ENCODE data around the gene GCNT1. TPM values are rescaled to one million over a fixed set of nuclear protein-coding genes. Genes with fewer than 3 reads are reported as not detected.

Gene GCNT1
- total and polyA plus RNA-seq, 9 donors: 0.90 to 5.9 (median 3.0) TPM

DNA sequence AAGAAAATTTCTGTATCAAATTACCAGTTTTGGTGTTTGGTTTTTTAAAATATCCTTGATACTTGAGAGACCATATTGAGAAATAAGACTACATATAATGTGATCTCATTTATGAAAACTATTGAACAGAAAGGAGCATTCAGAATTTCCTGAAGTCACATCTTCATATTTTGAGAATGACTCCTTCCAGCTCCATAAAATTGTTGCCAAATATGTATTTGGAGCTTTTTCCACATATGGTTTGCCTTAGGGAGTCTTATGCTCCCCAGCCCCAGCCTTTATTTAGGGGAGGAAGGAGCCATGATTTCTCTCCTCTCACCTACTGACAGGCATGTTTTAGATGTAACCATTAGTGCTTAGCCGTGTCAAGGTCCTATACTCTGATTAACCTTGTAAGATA, 51.1 kb downstream of the GCNT1 start:
- Histone ChIP-seq H3K4me3 (no peak overlapping the region), H3K27me3 (no peaks in the 10 kb centered on the region), H3K27ac (no peak overlapping the region), H3K9me3 (no peaks in the 10 kb centered on the region), H3K4me1 (ENCODE audit: insufficient read depth) (no peaks in the 10 kb centered on the region), H3K36me3 (no peaks in the 10 kb centered on the region)
- DNase-seq: no peak
- 20 to 25% (median 24%) methylated on average over 1 of the region's 1 CpG for WGBS, 3 donors
- TF ChIP-seq, protein P1, sequence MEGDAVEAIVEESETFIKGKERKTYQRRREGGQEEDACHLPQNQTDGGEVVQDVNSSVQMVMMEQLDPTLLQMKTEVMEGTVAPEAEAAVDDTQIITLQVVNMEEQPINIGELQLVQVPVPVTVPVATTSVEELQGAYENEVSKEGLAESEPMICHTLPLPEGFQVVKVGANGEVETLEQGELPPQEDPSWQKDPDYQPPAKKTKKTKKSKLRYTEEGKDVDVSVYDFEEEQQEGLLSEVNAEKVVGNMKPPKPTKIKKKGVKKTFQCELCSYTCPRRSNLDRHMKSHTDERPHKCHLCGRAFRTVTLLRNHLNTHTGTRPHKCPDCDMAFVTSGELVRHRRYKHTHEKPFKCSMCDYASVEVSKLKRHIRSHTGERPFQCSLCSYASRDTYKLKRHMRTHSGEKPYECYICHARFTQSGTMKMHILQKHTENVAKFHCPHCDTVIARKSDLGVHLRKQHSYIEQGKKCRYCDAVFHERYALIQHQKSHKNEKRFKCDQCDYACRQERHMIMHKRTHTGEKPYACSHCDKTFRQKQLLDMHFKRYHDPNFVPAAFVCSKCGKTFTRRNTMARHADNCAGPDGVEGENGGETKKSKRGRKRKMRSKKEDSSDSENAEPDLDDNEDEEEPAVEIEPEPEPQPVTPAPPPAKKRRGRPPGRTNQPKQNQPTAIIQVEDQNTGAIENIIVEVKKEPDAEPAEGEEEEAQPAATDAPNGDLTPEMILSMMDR (IDR thresholded peaks at IDR 0.05): no peak
- TF ChIP-seq EP300 (IDR thresholded peaks at IDR 0.05) (no peak), POLR2A (IDR thresholded peaks at IDR 0.05) (no peak)
- intact Hi-C loops (cut with DNase I): no loop called here

DNA sequence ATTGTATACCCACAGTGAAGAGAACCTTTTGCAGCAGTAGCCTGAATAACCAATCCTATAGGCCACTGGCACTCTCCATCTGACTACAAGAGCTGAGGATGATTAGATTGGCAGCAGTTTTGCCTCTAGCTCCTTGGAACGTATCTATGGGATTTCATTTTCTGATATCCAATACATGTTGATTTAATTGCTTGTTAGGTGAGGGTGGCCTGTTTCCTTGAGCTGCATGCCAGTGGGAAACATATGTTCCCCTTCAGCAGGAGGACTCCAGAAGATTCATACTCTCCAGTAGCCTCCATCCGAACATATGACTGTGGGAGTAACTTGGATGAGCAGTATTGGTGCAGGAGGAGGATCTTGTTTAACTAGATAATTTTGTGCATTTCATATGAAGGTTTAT, 51.5 kb downstream of the GCNT1 start:
- H3K36me3 ChIP-seq: no peaks in the 10 kb centered on the region

DNA sequence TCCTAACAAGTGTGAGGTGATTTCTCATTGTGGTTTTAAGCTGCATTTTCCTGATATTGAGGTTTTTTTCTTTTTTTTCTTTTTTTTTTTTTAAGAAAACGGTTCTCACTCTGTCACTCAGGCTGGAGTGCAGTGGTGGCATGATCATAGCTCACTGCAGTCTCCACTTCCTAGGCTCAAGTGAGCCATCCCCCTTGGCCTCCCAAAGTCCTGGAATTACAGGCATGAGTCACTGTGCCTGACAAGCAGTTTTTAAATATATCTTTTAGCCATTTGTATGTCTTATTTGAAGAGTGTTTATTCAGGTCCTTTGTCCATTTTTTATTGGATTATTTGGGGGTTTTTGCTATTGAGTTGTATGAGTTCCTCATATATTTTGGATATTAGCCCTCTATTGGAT, 53.8 kb downstream of the GCNT1 start:
- Histone ChIP-seq H3K9me3 (no peaks in the 10 kb centered on the region), H3K27me3 (no peaks in the 10 kb centered on the region), H3K4me3 (no peak overlapping the region), H3K36me3 (no peaks in the 10 kb centered on the region), H3K27ac (no peak overlapping the region), H3K4me1 (ENCODE audit: insufficient read depth) (no peaks in the 10 kb centered on the region)
- TF ChIP-seq, protein P1 (IDR thresholded peaks at IDR 0.05): no peak
- TF ChIP-seq POLR2A (IDR thresholded peaks at IDR 0.05): no peak
- no peak for TF ChIP-seq EP300 (IDR thresholded peaks at IDR 0.05)
- 66 to 69% (median 68%) methylated on average over 1 of the region's 1 CpG for WGBS, 3 donors
- intact Hi-C loops (cut with DNase I): no loop called here
- no peak for DNase-seq

More for the DNA sequence above, 51.5 kb downstream of the GCNT1 start:
- WGBS, 3 donors: 18 to 20% (median 19%) methylated on average over 2 of the region's 2 CpGs
- Histone ChIP-seq H3K27ac (no peak overlapping the region), H3K4me1 (ENCODE audit: insufficient read depth) (no peaks in the 10 kb centered on the region), H3K9me3 (no peaks in the 10 kb centered on the region), H3K27me3 (no peaks in the 10 kb centered on the region), H3K4me3 (no peak overlapping the region)
- no peak for TF ChIP-seq POLR2A (IDR thresholded peaks at IDR 0.05)
- TF ChIP-seq, protein P1 (IDR thresholded peaks at IDR 0.05): no peak
- intact Hi-C loops (cut with DNase I): no loop called here
- no peak for DNase-seq

DNA sequence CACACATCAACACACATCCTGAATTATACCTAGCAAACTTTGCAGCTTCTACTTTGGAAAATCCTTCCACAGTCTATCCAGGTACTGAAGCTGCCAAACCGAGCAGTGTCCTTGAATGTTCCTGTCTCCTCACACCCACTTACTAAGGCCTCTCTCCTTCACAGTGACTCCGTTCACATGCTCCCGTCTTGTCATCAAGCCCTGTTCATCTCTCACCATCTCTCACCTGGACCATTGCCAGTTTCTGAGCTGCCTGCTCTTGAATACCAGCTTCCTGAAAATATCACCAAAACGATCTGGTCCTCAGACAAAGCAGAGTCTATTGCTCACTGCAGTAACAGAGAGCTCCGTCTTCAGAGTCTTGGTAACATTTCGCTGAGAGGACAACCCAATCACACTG, 57.4 kb downstream of the GCNT1 start:
- no peaks in the 10 kb centered on the region for H3K36me3 ChIP-seq
- 51 to 60% (median 51%) methylated on average over 6 of the region's 6 CpGs for WGBS, 3 donors
- H3K27me3 ChIP-seq: no peaks in the 10 kb centered on the region
- no peak overlapping the region for H3K27ac ChIP-seq
- H3K9me3 ChIP-seq: no peaks in the 10 kb centered on the region
- no peak for DNase-seq
- no peaks in the 10 kb centered on the region for H3K4me1 ChIP-seq (ENCODE audit: insufficient read depth)
- intact Hi-C loops (cut with DNase I): no loop called here
- H3K4me3 ChIP-seq: no peak overlapping the region
- no peak for TF ChIP-seq POLR2A (IDR thresholded peaks at IDR 0.05)
- TF ChIP-seq, protein P1 (IDR thresholded peaks at IDR 0.05): no peak
- no peak for TF ChIP-seq EP300 (IDR thresholded peaks at IDR 0.05)

DNA sequence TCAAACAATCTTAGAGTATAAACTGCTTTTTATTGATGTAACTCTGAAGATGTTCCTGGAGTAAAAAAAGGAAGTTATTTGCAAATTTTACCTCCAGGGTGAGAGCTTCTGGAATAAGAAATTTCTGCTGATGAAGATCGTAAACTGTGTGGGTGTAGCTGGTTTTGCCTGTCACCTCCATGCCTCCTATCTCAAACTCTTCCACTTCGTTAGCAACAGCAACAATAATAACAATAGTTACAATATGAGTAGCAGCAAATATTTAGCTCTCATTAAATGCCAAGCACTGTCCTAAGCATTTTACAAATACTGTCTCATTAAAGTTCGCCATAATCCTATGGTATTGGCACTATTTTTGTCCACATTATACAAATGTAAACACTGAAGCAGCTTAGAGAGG, 57.9 kb downstream of the GCNT1 start:
- Histone ChIP-seq H3K4me3 (no peak overlapping the region), H3K4me1 (ENCODE audit: insufficient read depth) (no peaks in the 10 kb centered on the region), H3K27me3 (no peaks in the 10 kb centered on the region), H3K36me3 (no peaks in the 10 kb centered on the region), H3K27ac (no peak overlapping the region), H3K9me3 (no peaks in the 10 kb centered on the region)
- intact Hi-C loops (cut with DNase I): no loop called here
- TF ChIP-seq EP300 (IDR thresholded peaks at IDR 0.05): no peak
- no peak for TF ChIP-seq POLR2A (IDR thresholded peaks at IDR 0.05)
- TF ChIP-seq, protein P1 (IDR thresholded peaks at IDR 0.05): no peak
- no peak for DNase-seq
- WGBS, 3 donors: 50 to 69% (median 67%) methylated on average over 3 of the region's 3 CpGs

All from ovary (tissue), 9 donors.